GM12878 (cell line): ENCODE measurements around the gene DAB2. TPM values are rescaled to one million over a fixed set of nuclear protein-coding genes. Genes with fewer than 3 reads are reported as not detected.

Source experiments
- ATAC-seq: fragments of 200-7000 bp; cut with Tn5 transposase; 3 replicates; pipeline ENCODE4 v1.9.1; 2020; ENCODE audit warnings: mild to moderate bottlenecking, moderate library complexity
- BruUV-seq: library from RNA; stranded (reverse); fragments of 400-500 nt; replicated peaks from 2 replicates; lab custom pipeline; 2021; lab: Mats Ljungman, UMichigan
- CTCF ChIA-PET: fragments of 300-600 bp; sonication (Branson Sonifier 250); formaldehyde crosslinking; extraction: SDS; loops from one replicate; lab custom pipeline; 2021; ENCODE audit warnings: inconsistent platforms; lab: Yijun Ruan, JAX
- POLR2A ChIA-PET: fragments of 350-600 bp; formaldehyde crosslinking; extraction: SDS; loops from one replicate; lab custom pipeline; 2021; ENCODE audit warnings: inconsistent platforms; lab: Charles Lee
- RAD21 ChIA-PET: fragments of 300-600 bp; sonication (Branson Sonifier 250); formaldehyde crosslinking; loops from one replicate; lab custom pipeline; 2023; ENCODE audit warnings: antibody characterized with exemption; ENCODE audit not compliant: unreplicated experiment; lab: Charles Lee
- SMC1A ChIA-PET: fragments of 300-600 bp; sonication (Branson Sonifier 250); formaldehyde crosslinking; loops from one replicate; lab custom pipeline; 2023; ENCODE audit not compliant: unreplicated experiment, uncharacterized antibody; lab: Charles Lee
- DNase-seq: peaks from one replicate; pipeline ENCODE4 v3.0.0-alpha.2; 2011; ENCODE audit warnings: low read depth, low spot score
- FAIRE-seq: peaks from 3 replicates; lab custom pipeline; 2011; peaks lifted over from hg19 to GRCh38; lab: Jason Lieb, UNC
- H2AFZ ChIP-seq: 2 replicates; pipeline ENCODE4 v1.6.0; 2011; ENCODE audit warnings: low read depth, low read length, control low read depth; ENCODE audit not compliant: control insufficient read depth
- H3K27ac ChIP-seq: 2 replicates; pipeline ENCODE4 v1.5.1; 2011; ENCODE audit warnings: control low read depth; ENCODE audit not compliant: control insufficient read depth, insufficient read depth
- H3K27me3 ChIP-seq, 2 experiments: replicated peaks in 1 of 2; 2 replicates each; pipeline versions ENCODE4 v1.6.0 to v1.6.1; 2011; ENCODE audit warnings: low read length in 1 of 2; ENCODE audit not compliant: control insufficient read depth in 2 of 2, insufficient read depth in 2 of 2
- H3K36me3 ChIP-seq, 2 experiments: 2 replicates each; pipeline ENCODE4 v1.5.1; 2011; ENCODE audit warnings: low read length in 1 of 2; ENCODE audit not compliant: control insufficient read depth in 2 of 2, insufficient read depth in 2 of 2
- H3K4me1 ChIP-seq: 2 replicates; pipeline ENCODE4 v1.6.1; 2011; ENCODE audit warnings: mild to moderate bottlenecking, low read length, moderate library complexity, mixed read lengths; ENCODE audit not compliant: control insufficient read depth, insufficient read depth
- H3K4me2 ChIP-seq: 2 replicates; pipeline ENCODE4 v1.6.0; 2011; ENCODE audit warnings: control low read depth; ENCODE audit not compliant: control insufficient read depth, insufficient read depth
- H3K4me3 ChIP-seq: fragments of 200-600 bp; sonication (generic); 2 replicates; pipeline ENCODE4 v1.5.1; 2016
- H3K79me2 ChIP-seq: 2 replicates; pipeline ENCODE4 v1.6.0; 2011; ENCODE audit warnings: low read length; ENCODE audit not compliant: control insufficient read depth, insufficient read depth
- H3K9ac ChIP-seq: 2 replicates; pipeline ENCODE4 v1.8.0; 2011; ENCODE audit warnings: low read length, control low read depth, mixed read lengths; ENCODE audit not compliant: control insufficient read depth, insufficient read depth
- H3K9me3 ChIP-seq: replicated peaks from 3 replicates; pipeline ENCODE4 v1.5.1; 2011; ENCODE audit warnings: mild to moderate bottlenecking, low read length; ENCODE audit not compliant: control insufficient read depth, insufficient read depth
- H4K20me1 ChIP-seq: 2 replicates; pipeline ENCODE4 v1.6.0; 2011; ENCODE audit not compliant: control insufficient read depth, insufficient read depth
- EED ChIP-seq: sonication (generic); IDR thresholded peaks from 2 replicates; pipeline ENCODE4 v1.6.1; 2016; ENCODE audit warnings: antibody characterized with exemption, low read depth
- KLF5 ChIP-seq: fragments of 450-650 bp; IDR thresholded peaks from 2 replicates; pipeline ENCODE4 v1.6.1; 2014; ENCODE audit warnings: mild to moderate bottlenecking; ENCODE audit not compliant: partially characterized antibody
- NFIC ChIP-seq: IDR thresholded peaks from 2 replicates; pipeline ENCODE4 v1.6.1; 2012; ENCODE audit warnings: low read depth, mild to moderate bottlenecking, inconsistent platforms, low read length, moderate library complexity
- POLR2AphosphoS5 ChIP-seq: IDR thresholded peaks from 2 replicates; pipeline ENCODE4 v1.6.1; 2011; ENCODE audit warnings: mild to moderate bottlenecking, low read length, inconsistent platforms
- POU2F2 ChIP-seq: IDR thresholded peaks from 3 replicates; pipeline ENCODE4 v1.6.1; 2011; ENCODE audit warnings: low read depth, mild to moderate bottlenecking, low read length, borderline replicate concordance
- RFX5 ChIP-seq: IDR thresholded peaks from 2 replicates; pipeline ENCODE4 v1.6.1; 2011; ENCODE audit warnings: low read depth, low read length, improper control_type of control experiment
- SIN3A ChIP-seq: IDR thresholded peaks from 2 replicates; pipeline ENCODE4 v1.6.1; 2012; ENCODE audit warnings: low read depth, low read length, improper control_type of control experiment
- SMAD5 ChIP-seq: IDR thresholded peaks from 2 replicates; pipeline ENCODE4 v1.6.1; 2016; ENCODE audit warnings: antibody characterized with exemption, low read depth
- TCF12 ChIP-seq: IDR thresholded peaks from 2 replicates; pipeline ENCODE4 v1.6.1; 2011; ENCODE audit warnings: low read depth, mild to moderate bottlenecking, low read length
- ZBTB4 ChIP-seq: fragments of 450-650 bp; formaldehyde crosslinking; IDR thresholded peaks from 2 replicates; pipeline ENCODE4 v1.4.0; 2022; ENCODE audit warnings: mild to moderate bottlenecking, moderate library complexity
- WGBS: methylation state at CpG from one replicate; pipeline ENCODE4 v1.1.6; 2016; ENCODE audit warnings: low lambda C conversion rate; ENCODE audit not compliant: insufficient replicate concordance, insufficient coverage; ENCODE audit errors: missing lambda C conversion rate; 5-methylcytosine and 5-hydroxymethylcytosine counted together
- in situ Hi-C: fragments of 300-500 bp; cut with MboI; formaldehyde crosslinking; loops from 9 replicates; pipeline ENCODE4 v1.14.3; 2018; ENCODE audit warnings: mixed read lengths
- intact Hi-C: fragments of 100-400 bp; cut with micrococcal nuclease; formaldehyde crosslinking; loops from one replicate; pipeline ENCODE4 v1.14.2; 2022; ENCODE audit not compliant: unreplicated experiment
- polyA plus RNA-seq, 11 experiments: library from polyadenylated mRNA; depleted of rRNA in 4 of 11; unstranded in 6 of 11; stranded (reverse) in 5 of 11; fragments of >200 nt; fragmentation: Nextera tagmentation in 4 of 11; fragmentation: Illumina TruSeq in 1 of 11; extraction: Ambion mirVana in 4 of 11; extraction: Trizol in 1 of 11; gene quantifications; 1 replicate in 1 of 11; 2 replicates in 10 of 11; pipeline versions ENCODE4 v1.2.1 to v1.2.3, GENCODE V29; 2011 to 2016; ENCODE audit warnings: inconsistent platforms in 2 of 11, missing spikeins in 2 of 11, low read depth in 1 of 11
- total RNA-seq, 4 experiments: library from RNA; depleted of rRNA in 3 of 4; stranded (reverse); fragments of >200 nt in 3 of 4; fragmentation: Illumina TruSeq in 1 of 4; extraction: Trizol in 1 of 4; gene quantifications; 2 replicates each; pipeline versions ENCODE4 v1.2.1 to v1.2.3, GENCODE V29; 2013 to 2021
- TF ChIP-seq, protein P1 (sequence below): IDR thresholded peaks from 2 replicates; pipeline ENCODE4 v1.6.1; 2011; ENCODE audit warnings: borderline replicate concordance, low read depth, mild to moderate bottlenecking, moderate library complexity, mixed read lengths, low read length; ENCODE audit not compliant: insufficient read depth; ENCODE audit errors: extremely low read length
- TF ChIP-seq, protein P2 (sequence below): IDR thresholded peaks from 2 replicates; pipeline ENCODE4 v1.6.1; 2012; ENCODE audit warnings: low read length, inconsistent platforms
- TF ChIP-seq, protein P3 (sequence below): fragments of 450-650 bp; formaldehyde crosslinking; IDR thresholded peaks from 2 replicates; pipeline ENCODE4 v1.4.0; 2020; ENCODE audit warnings: mild to moderate bottlenecking, moderate library complexity

Gene DAB2
- total and polyA plus RNA-seq, 10 of the 15 experiments (the other 5 are each of a cell fraction or from before 2014, with no cell fraction given): 0.05 to 0.23 (median 0.11) TPM; not detected in 7

DNA sequence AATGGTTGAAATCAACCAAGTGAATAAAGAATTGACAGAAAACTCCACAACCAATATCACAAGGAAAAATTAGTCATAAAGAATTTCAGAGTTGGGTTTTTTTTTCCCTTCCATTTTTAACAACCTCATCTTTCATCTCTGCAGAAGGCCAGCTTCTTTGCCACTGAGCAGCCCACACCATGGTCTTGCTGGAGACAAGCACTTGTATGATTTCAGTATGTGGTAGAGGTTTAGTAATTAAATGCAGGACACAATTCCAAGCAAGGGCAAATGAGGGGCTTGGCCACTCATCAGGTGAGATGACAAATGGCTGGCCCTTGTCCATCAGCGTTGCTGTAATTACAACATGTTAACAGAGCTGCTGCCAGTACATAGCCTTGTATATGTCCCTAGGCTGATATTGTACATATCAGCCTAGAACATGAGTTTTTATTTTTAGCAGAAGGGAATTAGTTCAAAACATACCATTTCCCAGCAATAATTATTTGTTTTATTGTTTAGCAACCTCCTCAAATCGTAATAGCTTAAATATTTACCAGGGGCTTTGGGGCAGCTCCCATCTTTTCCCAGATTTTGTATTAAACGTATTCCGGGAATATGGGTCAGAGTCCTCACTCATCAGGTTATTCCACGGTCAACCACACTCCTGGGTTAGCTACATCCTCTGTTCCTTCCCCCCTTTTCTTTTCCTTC is 55.5 kb downstream of the DAB2 start (continued):
- TF ChIP-seq, protein P1, sequence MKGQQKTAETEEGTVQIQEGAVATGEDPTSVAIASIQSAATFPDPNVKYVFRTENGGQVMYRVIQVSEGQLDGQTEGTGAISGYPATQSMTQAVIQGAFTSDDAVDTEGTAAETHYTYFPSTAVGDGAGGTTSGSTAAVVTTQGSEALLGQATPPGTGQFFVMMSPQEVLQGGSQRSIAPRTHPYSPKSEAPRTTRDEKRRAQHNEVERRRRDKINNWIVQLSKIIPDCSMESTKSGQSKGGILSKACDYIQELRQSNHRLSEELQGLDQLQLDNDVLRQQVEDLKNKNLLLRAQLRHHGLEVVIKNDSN: no peak
- TF ChIP-seq, all 136 proteins: peak for 0

- RAD21 ChIA-PET: no interaction called here
- Histone ChIP-seq H3K4me1 (no peaks in the 10 kb centered on the region), H3K36me3 (no peaks in the 10 kb centered on the region), H3K79me2 (no peaks in the 10 kb centered on the region), H2AFZ (no peak overlapping the region), H3K27me3 (no peaks in the 10 kb centered on the region; a peak in 1 of 4 replicates), H4K20me1 (no peaks in the 10 kb centered on the region), H3K4me2 (no peak overlapping the region), H3K9ac (no peak overlapping the region), H3K9me3 (no peaks in the 10 kb centered on the region), H3K4me3 (no peak overlapping the region), H3K27ac (no peak overlapping the region)
- CTCF ChIA-PET: interaction anchor here (1.5 kb wide), 1 partner anchor 8 kb away, joined by 4 read pairs; no protein-coding TSS in a partner anchor
- ATAC-seq: no peak
- FAIRE-seq: no peak
- in situ Hi-C loops: no loop called here
- no peak for DNase-seq
- SMC1A ChIA-PET: interaction anchor here (1.5 kb wide), 1 partner anchor 48 kb away, joined by 3 read pairs; no protein-coding TSS in a partner anchor
- POLR2A ChIA-PET: no interaction called here
- WGBS: 0% methylated on average over 4 of the region's 4 CpGs
- intact Hi-C loops: no loop called here
- no TSS peak for BruUV-seq
- TF ChIP-seq KLF5 (no peak), EED (no peak), POU2F2 (no peak), POLR2AphosphoS5 (no peak), ZBTB4 (CRISPR knock-in tag) (no peak), TCF12 (no peak), NFIC (no peak), SIN3A (no peak), RFX5 (no peak), SMAD5 (no peak)
- TF ChIP-seq, protein P2, sequence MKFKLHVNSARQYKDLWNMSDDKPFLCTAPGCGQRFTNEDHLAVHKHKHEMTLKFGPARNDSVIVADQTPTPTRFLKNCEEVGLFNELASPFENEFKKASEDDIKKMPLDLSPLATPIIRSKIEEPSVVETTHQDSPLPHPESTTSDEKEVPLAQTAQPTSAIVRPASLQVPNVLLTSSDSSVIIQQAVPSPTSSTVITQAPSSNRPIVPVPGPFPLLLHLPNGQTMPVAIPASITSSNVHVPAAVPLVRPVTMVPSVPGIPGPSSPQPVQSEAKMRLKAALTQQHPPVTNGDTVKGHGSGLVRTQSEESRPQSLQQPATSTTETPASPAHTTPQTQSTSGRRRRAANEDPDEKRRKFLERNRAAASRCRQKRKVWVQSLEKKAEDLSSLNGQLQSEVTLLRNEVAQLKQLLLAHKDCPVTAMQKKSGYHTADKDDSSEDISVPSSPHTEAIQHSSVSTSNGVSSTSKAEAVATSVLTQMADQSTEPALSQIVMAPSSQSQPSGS: no peak
- TF ChIP-seq, protein P3, sequence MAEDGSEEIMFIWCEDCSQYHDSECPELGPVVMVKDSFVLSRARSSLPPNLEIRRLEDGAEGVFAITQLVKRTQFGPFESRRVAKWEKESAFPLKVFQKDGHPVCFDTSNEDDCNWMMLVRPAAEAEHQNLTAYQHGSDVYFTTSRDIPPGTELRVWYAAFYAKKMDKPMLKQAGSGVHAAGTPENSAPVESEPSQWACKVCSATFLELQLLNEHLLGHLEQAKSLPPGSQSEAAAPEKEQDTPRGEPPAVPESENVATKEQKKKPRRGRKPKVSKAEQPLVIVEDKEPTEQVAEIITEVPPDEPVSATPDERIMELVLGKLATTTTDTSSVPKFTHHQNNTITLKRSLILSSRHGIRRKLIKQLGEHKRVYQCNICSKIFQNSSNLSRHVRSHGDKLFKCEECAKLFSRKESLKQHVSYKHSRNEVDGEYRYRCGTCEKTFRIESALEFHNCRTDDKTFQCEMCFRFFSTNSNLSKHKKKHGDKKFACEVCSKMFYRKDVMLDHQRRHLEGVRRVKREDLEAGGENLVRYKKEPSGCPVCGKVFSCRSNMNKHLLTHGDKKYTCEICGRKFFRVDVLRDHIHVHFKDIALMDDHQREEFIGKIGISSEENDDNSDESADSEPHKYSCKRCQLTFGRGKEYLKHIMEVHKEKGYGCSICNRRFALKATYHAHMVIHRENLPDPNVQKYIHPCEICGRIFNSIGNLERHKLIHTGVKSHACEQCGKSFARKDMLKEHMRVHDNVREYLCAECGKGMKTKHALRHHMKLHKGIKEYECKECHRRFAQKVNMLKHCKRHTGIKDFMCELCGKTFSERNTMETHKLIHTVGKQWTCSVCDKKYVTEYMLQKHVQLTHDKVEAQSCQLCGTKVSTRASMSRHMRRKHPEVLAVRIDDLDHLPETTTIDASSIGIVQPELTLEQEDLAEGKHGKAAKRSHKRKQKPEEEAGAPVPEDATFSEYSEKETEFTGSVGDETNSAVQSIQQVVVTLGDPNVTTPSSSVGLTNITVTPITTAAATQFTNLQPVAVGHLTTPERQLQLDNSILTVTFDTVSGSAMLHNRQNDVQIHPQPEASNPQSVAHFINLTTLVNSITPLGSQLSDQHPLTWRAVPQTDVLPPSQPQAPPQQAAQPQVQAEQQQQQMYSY (CRISPR knock-in tag): no peak
These were observed 56.7 kb downstream of the DAB2 start for GRCh38 chr5:39368116-39368515.
